Glutamatergic neuron (in vitro differentiated cells): ENCODE data around the gene KRT82. TPM values are rescaled to one million over a fixed set of nuclear protein-coding genes. Genes with fewer than 3 reads are reported as not detected.

Source experiments
- DNase-seq: peaks from one replicate; pipeline ENCODE4 v3.0.0; 2022
- H3K27ac Mint-ChIP-seq: one replicate; pipeline ENCODE4 v1.8.0; 2020; ENCODE audit warnings: mild to moderate bottlenecking, mixed read lengths, inconsistent platforms; ENCODE audit not compliant: unreplicated experiment
- H3K27me3 Mint-ChIP-seq: one replicate; pipeline ENCODE4 v1.8.0; 2020; ENCODE audit warnings: mild to moderate bottlenecking, moderate library complexity, mixed read lengths, inconsistent platforms; ENCODE audit not compliant: unreplicated experiment
- H3K36me3 Mint-ChIP-seq: one replicate; pipeline ENCODE4 v1.8.0; 2020; ENCODE audit warnings: mild to moderate bottlenecking, mixed read lengths, inconsistent platforms; ENCODE audit not compliant: unreplicated experiment
- H3K4me1 Mint-ChIP-seq: one replicate; pipeline ENCODE4 v1.8.0; 2020; ENCODE audit warnings: mild to moderate bottlenecking, low read depth, mixed read lengths, inconsistent platforms; ENCODE audit not compliant: unreplicated experiment
- H3K4me3 Mint-ChIP-seq: one replicate; pipeline ENCODE4 v1.8.0; 2020; ENCODE audit warnings: mild to moderate bottlenecking, mixed read lengths, inconsistent platforms; ENCODE audit not compliant: unreplicated experiment
- H3K9me3 Mint-ChIP-seq: one replicate; pipeline ENCODE4 v1.8.0; 2020; ENCODE audit warnings: mild to moderate bottlenecking, moderate library complexity, mixed read lengths, inconsistent platforms; ENCODE audit not compliant: unreplicated experiment
- total RNA-seq: library from RNA; stranded (reverse); fragmentation: NEBNext Ultra II Directional; extraction: Animal tissue kit (Norgen Biotek cat#: 25700); gene quantifications from one replicate; pipeline ENCODE4 v1.2.1, GENCODE V29; 2021; ENCODE audit not compliant: unreplicated experiment
- TF ChIP-seq, protein P1 (sequence below): fragments of 200-600 bp; sonication (generic); IDR thresholded peaks from one replicate; pipeline ENCODE4 v1.5.0; 2021; ENCODE audit not compliant: partially characterized antibody, unreplicated experiment

Gene KRT82
- total RNA-seq, 1 donor from 2014 or later = not detected

DNA sequence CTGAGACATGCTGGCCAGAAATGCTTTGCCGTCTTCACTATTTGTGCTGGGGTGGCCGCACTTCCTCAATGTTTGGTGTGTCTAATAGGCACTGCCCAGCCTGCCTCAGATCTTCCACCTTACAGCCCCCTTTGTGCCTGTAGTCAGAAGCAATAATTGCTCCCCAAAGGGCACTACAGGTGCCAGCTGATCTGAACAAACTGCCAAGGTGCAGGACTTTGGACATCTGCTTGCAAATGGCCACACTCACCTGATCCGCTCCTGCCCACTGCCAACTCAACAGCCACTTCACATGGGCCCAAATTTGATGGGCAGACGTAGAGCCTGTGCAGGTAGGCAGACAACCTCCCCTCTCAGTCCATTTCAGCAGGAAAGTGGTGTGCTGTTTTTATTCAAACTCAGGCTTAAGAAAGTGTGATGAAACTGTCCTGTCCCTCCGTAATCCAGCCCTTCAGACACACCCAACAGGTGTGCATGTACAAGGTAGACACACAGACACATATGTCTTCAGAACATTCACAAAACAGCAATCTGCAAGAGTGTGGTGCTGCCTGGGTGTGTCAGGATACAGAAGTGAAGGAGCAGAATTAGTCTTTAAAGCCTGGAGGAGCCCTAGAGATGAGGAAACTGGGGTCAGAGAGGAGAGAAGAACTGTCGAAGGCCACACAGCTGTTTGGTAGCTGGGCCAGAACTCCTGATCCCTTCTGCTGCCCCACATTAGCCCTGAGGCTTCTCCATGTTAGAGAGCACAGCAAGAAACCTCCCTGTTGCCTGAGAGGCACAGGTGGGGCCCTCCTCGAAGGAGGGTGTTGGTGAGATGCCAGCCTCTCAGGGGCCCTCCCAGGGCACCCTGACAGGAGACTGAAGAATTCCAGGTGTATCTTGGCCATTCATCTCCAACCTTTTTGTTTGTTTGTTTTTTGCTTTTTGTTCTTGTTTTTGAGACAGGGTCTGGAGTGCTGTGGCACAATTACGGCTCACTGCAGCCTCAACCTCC lies 32.5 kb upstream of the KRT82 start:
- DNase-seq = no peak
- peaks cover 8% of the 10 kb centered on the region for H3K4me1 Mint-ChIP-seq
- H3K27me3 Mint-ChIP-seq = no peaks in the 10 kb centered on the region
- peaks cover 4% of the 10 kb centered on the region for H3K9me3 Mint-ChIP-seq
- no peak overlapping the region for H3K27ac Mint-ChIP-seq
- no peak overlapping the region for H3K4me3 Mint-ChIP-seq
- no peaks in the 10 kb centered on the region for H3K36me3 Mint-ChIP-seq
- TF ChIP-seq, protein P1, sequence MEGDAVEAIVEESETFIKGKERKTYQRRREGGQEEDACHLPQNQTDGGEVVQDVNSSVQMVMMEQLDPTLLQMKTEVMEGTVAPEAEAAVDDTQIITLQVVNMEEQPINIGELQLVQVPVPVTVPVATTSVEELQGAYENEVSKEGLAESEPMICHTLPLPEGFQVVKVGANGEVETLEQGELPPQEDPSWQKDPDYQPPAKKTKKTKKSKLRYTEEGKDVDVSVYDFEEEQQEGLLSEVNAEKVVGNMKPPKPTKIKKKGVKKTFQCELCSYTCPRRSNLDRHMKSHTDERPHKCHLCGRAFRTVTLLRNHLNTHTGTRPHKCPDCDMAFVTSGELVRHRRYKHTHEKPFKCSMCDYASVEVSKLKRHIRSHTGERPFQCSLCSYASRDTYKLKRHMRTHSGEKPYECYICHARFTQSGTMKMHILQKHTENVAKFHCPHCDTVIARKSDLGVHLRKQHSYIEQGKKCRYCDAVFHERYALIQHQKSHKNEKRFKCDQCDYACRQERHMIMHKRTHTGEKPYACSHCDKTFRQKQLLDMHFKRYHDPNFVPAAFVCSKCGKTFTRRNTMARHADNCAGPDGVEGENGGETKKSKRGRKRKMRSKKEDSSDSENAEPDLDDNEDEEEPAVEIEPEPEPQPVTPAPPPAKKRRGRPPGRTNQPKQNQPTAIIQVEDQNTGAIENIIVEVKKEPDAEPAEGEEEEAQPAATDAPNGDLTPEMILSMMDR = no peak

DNA sequence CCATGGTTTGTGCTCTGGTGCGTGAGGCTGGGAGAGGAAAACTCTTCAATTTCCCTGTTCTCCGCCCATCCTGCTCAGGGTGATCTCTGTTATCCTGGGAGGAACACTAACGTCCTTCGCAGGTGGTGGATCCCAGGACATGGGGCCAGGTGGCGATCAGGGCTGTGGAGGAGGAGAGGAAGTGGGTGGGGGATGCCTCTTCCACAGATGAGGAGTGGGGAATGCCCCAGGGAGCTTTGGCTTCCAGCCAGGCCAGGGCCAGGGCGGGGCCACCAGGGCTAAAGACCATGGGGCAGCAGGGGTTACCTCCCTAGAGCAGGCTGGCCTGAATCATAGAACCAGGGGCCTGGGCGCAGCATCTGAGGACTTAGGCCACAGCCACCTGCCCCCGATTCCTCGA lies 31.4 kb upstream of the KRT82 start:
- DNase-seq = no peak
- Mint-ChIP-seq H3K4me3 (no peak overlapping the region), H3K27ac (no peak overlapping the region), H3K9me3 (peaks cover 7% of the 10 kb centered on the region), H3K36me3 (no peaks in the 10 kb centered on the region), H3K27me3 (peaks cover 6% of the 10 kb centered on the region), H3K4me1 (peaks cover 8% of the 10 kb centered on the region)
- TF ChIP-seq, protein P1 = no peak

DNA sequence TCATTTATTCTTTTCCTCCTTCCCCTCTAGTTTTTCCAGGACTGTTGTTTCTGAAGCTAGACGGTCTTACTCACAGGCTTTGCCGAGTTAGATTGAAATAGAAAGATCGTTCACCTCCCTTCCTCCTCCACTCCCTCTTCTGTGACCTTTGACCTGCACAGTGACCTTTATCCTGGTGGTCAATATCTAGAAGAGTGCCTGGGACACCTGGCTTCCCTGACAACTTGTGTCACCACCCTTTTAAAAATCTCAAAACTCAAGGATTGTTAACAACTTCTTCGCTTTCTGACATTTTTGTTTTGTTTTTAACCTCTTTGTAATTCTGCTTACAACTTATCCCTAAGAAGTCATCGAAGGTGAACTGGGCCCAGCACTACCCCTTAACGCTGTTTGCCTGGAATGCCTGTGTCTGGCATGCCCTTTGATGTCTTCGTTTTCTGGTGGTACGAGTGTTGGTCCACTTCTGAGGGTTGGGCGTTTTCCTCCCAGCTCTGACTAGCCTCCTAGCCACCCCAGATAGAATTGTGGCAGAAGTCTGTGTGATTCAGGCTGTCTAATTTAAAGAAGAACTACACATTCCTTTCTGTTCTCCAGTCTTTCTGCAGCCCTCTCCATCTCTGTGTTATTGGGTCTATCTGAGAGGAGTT lies 30.8 kb upstream of the KRT82 start:
- H3K9me3 Mint-ChIP-seq = peaks cover 7% of the 10 kb centered on the region
- TF ChIP-seq, protein P1 = no peak
- H3K27me3 Mint-ChIP-seq = peaks cover 7% of the 10 kb centered on the region
- no peaks in the 10 kb centered on the region for H3K36me3 Mint-ChIP-seq
- DNase-seq = no peak
- H3K27ac Mint-ChIP-seq = no peak overlapping the region
- H3K4me1 Mint-ChIP-seq = peaks cover 7% of the 10 kb centered on the region
- no peak overlapping the region for H3K4me3 Mint-ChIP-seq

DNA sequence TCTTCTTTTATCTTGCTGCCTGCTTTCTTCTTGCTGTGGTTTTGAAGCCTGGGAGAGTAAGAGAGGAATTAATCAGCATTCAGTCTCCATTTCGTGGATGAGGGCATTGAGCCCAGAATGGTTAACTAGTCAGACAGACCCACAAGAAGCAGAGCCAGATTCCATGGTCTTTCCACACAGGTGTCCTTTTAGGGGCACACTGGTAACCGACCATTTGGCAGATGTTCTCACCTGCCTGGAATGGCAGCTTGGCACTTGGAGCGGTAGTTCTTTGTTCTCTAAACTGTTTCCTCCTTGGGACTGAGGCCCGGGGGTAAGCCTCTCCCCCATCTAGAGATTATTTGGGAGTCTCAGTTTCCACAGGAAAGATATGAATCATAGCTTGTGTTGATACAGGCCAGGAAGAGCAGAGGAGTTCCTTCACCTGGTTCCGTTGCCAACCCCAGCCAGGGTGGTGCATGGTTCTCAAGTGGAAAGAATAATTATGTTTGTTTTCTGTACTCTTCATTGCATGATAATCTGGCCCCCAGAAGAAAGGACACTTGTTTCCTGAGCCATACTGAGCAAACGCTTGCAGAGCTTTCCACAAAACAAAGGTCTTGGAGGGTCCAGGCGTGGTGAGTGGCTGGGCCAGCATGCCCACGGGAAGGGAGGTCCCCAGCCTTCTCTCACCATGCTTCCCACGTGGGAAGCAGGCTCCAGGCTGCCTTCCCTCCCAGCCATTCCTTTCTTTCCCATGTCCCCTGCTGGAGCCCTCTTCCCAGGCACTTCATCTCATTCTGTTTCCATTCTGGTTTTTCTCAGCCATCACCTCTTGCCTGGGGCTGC lies 30.1 kb upstream of the KRT82 start:
- peaks cover 7% of the 10 kb centered on the region for H3K4me1 Mint-ChIP-seq
- no peaks in the 10 kb centered on the region for H3K36me3 Mint-ChIP-seq
- TF ChIP-seq, protein P1 = no peak
- peaks cover 7% of the 10 kb centered on the region for H3K27me3 Mint-ChIP-seq
- no peak for DNase-seq
- no peak overlapping the region for H3K4me3 Mint-ChIP-seq
- H3K27ac Mint-ChIP-seq = no peak overlapping the region
- H3K9me3 Mint-ChIP-seq = peaks cover 7% of the 10 kb centered on the region
